IMR-90 (cell line): Measurements from ENCODE around the gene RPL15. TPM values are rescaled to one million over a fixed set of nuclear protein-coding genes. Genes with fewer than 3 reads are reported as not detected.

Experiments
- ATAC-seq: fragments of 200-7000 bp; cut with Tn5 transposase; 2 replicates; pipeline ENCODE4 v1.9.1; 2020; ENCODE audit warnings: low read depth, mild to moderate bottlenecking, moderate library complexity
- BruUV-seq: library from RNA; stranded (reverse); fragments of 400-500 nt; replicated peaks from 2 replicates; lab custom pipeline; 2021; lab: Mats Ljungman, UMichigan
- CTCF ChIA-PET: fragments of 300-600 bp; formaldehyde crosslinking; extraction: SDS; loops from one replicate; lab custom pipeline; 2021; ENCODE audit warnings: antibody characterized with exemption; lab: Yijun Ruan, JAX
- POLR2A ChIA-PET: fragments of 300-600 bp; sonication (Branson Sonifier 250); formaldehyde crosslinking; loops from one replicate; lab custom pipeline; 2022; ENCODE audit warnings: antibody characterized with exemption; ENCODE audit not compliant: unreplicated experiment; lab: Charles Lee
- DNase-seq: peaks from one replicate; pipeline ENCODE4 v3.0.0; 2013
- H2AFZ ChIP-seq: replicated peaks from 2 replicates; pipeline ENCODE3; 2013; ENCODE audit warnings: low read length, mild to moderate bottlenecking; ENCODE audit not compliant: poor library complexity
- H2AK5ac ChIP-seq: 2 replicates; pipeline ENCODE4 v1.6.1; 2013; ENCODE audit warnings: low read depth, low read length, inconsistent platforms
- H2AK9ac ChIP-seq: replicated peaks from 2 replicates; pipeline ENCODE3; 2013; ENCODE audit warnings: mild to moderate bottlenecking, low read depth, low read length, moderate library complexity; ENCODE audit not compliant: poor library complexity
- H2BK120ac ChIP-seq: 2 replicates; pipeline ENCODE4 v1.6.1; 2013; ENCODE audit warnings: low read depth, low read length, inconsistent platforms
- H2BK15ac ChIP-seq: 3 replicates; pipeline ENCODE4 v1.6.1; 2013; ENCODE audit warnings: low read depth, low read length, inconsistent platforms
- H2BK20ac ChIP-seq: 2 replicates; pipeline ENCODE4 v1.6.1; 2013; ENCODE audit warnings: low read depth, mild to moderate bottlenecking, inconsistent platforms, low read length, moderate library complexity
- H2BK5ac ChIP-seq: 2 replicates; pipeline ENCODE4 v1.6.1; 2013; ENCODE audit warnings: mild to moderate bottlenecking, low read depth, low read length, inconsistent platforms; ENCODE audit not compliant: poor library complexity, severe bottlenecking
- H3K14ac ChIP-seq: replicated peaks from 2 replicates; pipeline ENCODE4 v1.6.1; 2013; ENCODE audit warnings: low read depth, low read length, inconsistent platforms
- H3K18ac ChIP-seq: 2 replicates; pipeline ENCODE4 v1.6.1; 2013; ENCODE audit warnings: low read depth, low read length, control low read depth
- H3K23ac ChIP-seq: 2 replicates; pipeline ENCODE4 v1.6.1; 2013; ENCODE audit warnings: low read depth, low read length, inconsistent platforms
- H3K27ac ChIP-seq: 2 replicates; pipeline ENCODE4 v1.5.1; 2013; ENCODE audit warnings: mild to moderate bottlenecking, control low read depth, low read length; ENCODE audit not compliant: insufficient read depth
- H3K27me3 ChIP-seq: 2 replicates; pipeline ENCODE4 v1.6.1; 2013; ENCODE audit warnings: low read length; ENCODE audit not compliant: control insufficient read depth, insufficient read depth
- H3K36me3 ChIP-seq: 2 replicates; pipeline ENCODE4 v1.6.1; 2013; ENCODE audit warnings: low read length, mixed read lengths; ENCODE audit not compliant: control insufficient read depth, insufficient read depth
- H3K4ac ChIP-seq: 2 replicates; pipeline ENCODE4 v1.6.1; 2013; ENCODE audit warnings: low read depth, low read length, inconsistent platforms
- H3K4me1 ChIP-seq: 2 replicates; pipeline ENCODE4 v1.6.1; 2013; ENCODE audit warnings: low read length, mixed read lengths; ENCODE audit not compliant: control insufficient read depth, insufficient read depth
- H3K4me2 ChIP-seq: 2 replicates; pipeline ENCODE4 v1.6.1; 2013; ENCODE audit warnings: low read depth, mild to moderate bottlenecking, control low read depth, low read length, moderate library complexity
- H3K4me3 ChIP-seq: 2 replicates; pipeline ENCODE4 v1.5.1; 2013; ENCODE audit warnings: low read depth, mild to moderate bottlenecking, control low read depth, low read length, moderate library complexity; ENCODE audit not compliant: insufficient read depth
- H3K56ac ChIP-seq: 2 replicates; pipeline ENCODE4 v1.6.1; 2013; ENCODE audit warnings: low read length, inconsistent platforms; ENCODE audit not compliant: insufficient read depth; ENCODE audit errors: extremely low read depth
- H3K79me1 ChIP-seq, 2 experiments: 2 replicates each; pipeline ENCODE4 v1.6.1; 2013; ENCODE audit warnings: low read length in 2 of 2, inconsistent platforms in 1 of 2, low read depth in 1 of 2
- H3K9ac ChIP-seq: 2 replicates; pipeline ENCODE4 v1.6.1; 2013; ENCODE audit warnings: low read depth, low read length, control low read depth
- H3K9me1 ChIP-seq: 2 replicates; pipeline ENCODE4 v1.6.1; 2013; ENCODE audit warnings: low read length, inconsistent platforms; ENCODE audit not compliant: insufficient read depth
- H3K9me3 ChIP-seq: 2 replicates; pipeline ENCODE4 v1.6.1; 2013; ENCODE audit warnings: low read length; ENCODE audit not compliant: control insufficient read depth, insufficient read depth
- H4K20me1 ChIP-seq: 2 replicates; pipeline ENCODE4 v1.6.1; 2013; ENCODE audit warnings: low read length, inconsistent platforms; ENCODE audit not compliant: insufficient read depth
- H4K5ac ChIP-seq: 2 replicates; pipeline ENCODE4 v1.6.1; 2013; ENCODE audit warnings: mild to moderate bottlenecking, low read depth, low read length, control low read depth
- H4K8ac ChIP-seq, 2 experiments: 2 replicates each; pipeline ENCODE4 v1.6.1; 2013; ENCODE audit warnings: low read depth in 2 of 2, low read length in 2 of 2, control low read depth in 1 of 2, inconsistent platforms in 1 of 2
- H4K91ac ChIP-seq: 2 replicates; pipeline ENCODE4 v1.6.1; 2013; ENCODE audit warnings: low read depth, low read length, inconsistent platforms; ENCODE audit not compliant: insufficient read depth
- BHLHE40 ChIP-seq: fragments of 150-350 bp; IDR thresholded peaks from 2 replicates; pipeline ENCODE4 v1.6.1; 2016; ENCODE audit warnings: mild to moderate bottlenecking, low read depth, low read length
- CEBPB ChIP-seq: IDR thresholded peaks from 2 replicates; pipeline ENCODE4 v1.6.1; 2012; ENCODE audit warnings: low read depth, low read length, improper control_type of control experiment
- CHD1 ChIP-seq: IDR thresholded peaks from 2 replicates; pipeline ENCODE4 v1.6.1; 2012; ENCODE audit warnings: low read depth, low read length, improper control_type of control experiment
- FOS ChIP-seq: fragments of 150-350 bp; IDR thresholded peaks from 2 replicates; pipeline ENCODE4 v1.6.1; 2016; ENCODE audit warnings: low read depth, low read length
- MXI1 ChIP-seq: IDR thresholded peaks from 2 replicates; pipeline ENCODE4 v1.6.1; 2012; ENCODE audit warnings: low read depth, mild to moderate bottlenecking, low read length, moderate library complexity, borderline replicate concordance
- SMC3 ChIP-seq: fragments of 150-350 bp; IDR thresholded peaks from 2 replicates; pipeline ENCODE4 v1.6.1; 2016; ENCODE audit warnings: low read depth, mild to moderate bottlenecking, antibody characterized with exemption, low read length, moderate library complexity
- WGBS, 2 experiments: methylation state at CpG; one replicate each; pipeline versions ENCODE4 v1.1.5 to v1.1.7; 2013; ENCODE audit warnings: missing lambda C conversion rate in 2 of 2; ENCODE audit not compliant: insufficient read length in 1 of 2; ENCODE audit errors: extremely low coverage in 2 of 2; 5-methylcytosine and 5-hydroxymethylcytosine counted together
- dilution Hi-C: fragments of 300-500 bp; cut with HindIII; formaldehyde crosslinking; loops from one replicate; pipeline ENCODE4 v1.14.3; 2018; ENCODE audit warnings: low sequenced_read_pairs; ENCODE audit not compliant: unreplicated experiment
- in situ Hi-C: fragments of 300-500 bp; cut with MboI; formaldehyde crosslinking; loops from 3 replicates; pipeline ENCODE4 v1.14.3; 2019; ENCODE audit warnings: low sequenced_read_pairs, inconsistent platforms, mixed read lengths
- intact Hi-C: fragments of 100-400 bp; cut with micrococcal nuclease; formaldehyde crosslinking; loops from 2 replicates; pipeline ENCODE4 v1.10.0; 2022
- polyA plus RNA-seq, 3 experiments: library from polyadenylated mRNA; depleted of rRNA; stranded (reverse); fragments of >200 nt; gene quantifications; 2 replicates each; pipeline ENCODE4 v1.2.3, GENCODE V29; 2012; ENCODE audit warnings: low replicate concordance in 1 of 3
- total RNA-seq: library from RNA; depleted of rRNA; stranded (reverse); fragments of >200 nt; gene quantifications from 2 replicates; pipeline ENCODE4 v1.2.3, GENCODE V29; 2012

RPL15 gene
- total and polyA plus RNA-seq, 2 of the 4 experiments (the other 2 are of a cell fraction), result 1,419 to 4,701 TPM

GRCh38 chr3:23920151-23920655 is 3.3 kb downstream of the RPL15 start:
- Histone ChIP-seq H3K79me1 (peaks cover 11 to 49% of the 10 kb centered on the region in 2 experiments), H4K20me1 (peaks cover 40% of the 10 kb centered on the region), H3K9me1 (no peaks in the 10 kb centered on the region; the same call in 1 of the 2 replicates), H3K56ac (no peak overlapping the region), H3K4me2 (no peak overlapping the region), H4K5ac (no peak overlapping the region), H2BK120ac (no peak overlapping the region), H3K23ac (no peak overlapping the region), H4K91ac (no peak overlapping the region), H2AK5ac (no peak overlapping the region), H3K27me3 (no peaks in the 10 kb centered on the region), H2BK5ac (no peak overlapping the region), H3K18ac (no peak overlapping the region), H2AK9ac (no peak overlapping the region), H3K9me3 (no peaks in the 10 kb centered on the region), H3K4ac (no peak overlapping the region), H2BK15ac (no peak overlapping the region), H3K36me3 (peaks cover 14% of the 10 kb centered on the region), H3K27ac (no peak overlapping the region), H3K4me3 (no peak overlapping the region), H3K4me1 (peaks cover 2% of the 10 kb centered on the region; the same call in 1 of the 2 replicates), H3K14ac (no peak overlapping the region), H2BK20ac (no peak overlapping the region), H2AFZ (no peak overlapping the region), H4K8ac (no peak overlapping the region), H3K9ac (no peak overlapping the region)
- CTCF ChIA-PET, result no interaction called here
- no peak for TF ChIP-seq BHLHE40
- TF ChIP-seq MXI1, result no peak
- no peak for TF ChIP-seq CEBPB
- no peak for TF ChIP-seq SMC3
- no peak for TF ChIP-seq FOS
- no peak for TF ChIP-seq CHD1
- intact Hi-C loops (no loop called here), in situ Hi-C loops (no loop called here), dilution Hi-C loops (no loop called here)
- POLR2A ChIA-PET, result no interaction called here
- DNase-seq, result no peak
- ATAC-seq, result no peak
- no CpG with 5 or more reads among the region's 5 CpGs for WGBS, 2 experiments
- no TSS peak for BruUV-seq
